Parathyroid adenoma (tissue), 2 donors: ENCODE data around the gene HS6ST2.

ENCODE experiments used
- H2AFZ ChIP-seq: fragments of 300-600 bp; sonication (generic); one replicate; pipeline ENCODE4 v1.7.0; 2017; ENCODE audit warnings: antibody characterized with exemption, mild to moderate bottlenecking
- H3K27ac ChIP-seq: fragments of 300-600 bp; sonication (generic); one replicate; pipeline ENCODE4 v1.7.0; 2017
- H3K27me3 ChIP-seq: fragments of 300-600 bp; sonication (generic); one replicate; pipeline ENCODE4 v1.7.0; 2017; ENCODE audit warnings: low read length; ENCODE audit not compliant: control insufficient read depth, insufficient read depth
- H3K36me3 ChIP-seq: fragments of 300-600 bp; sonication (generic); one replicate; pipeline ENCODE4 v1.7.0; 2017; ENCODE audit warnings: low read length; ENCODE audit not compliant: control insufficient read depth, insufficient read depth
- H3K4me1 ChIP-seq: fragments of 300-600 bp; sonication (generic); one replicate; pipeline ENCODE4 v1.7.0; 2017; ENCODE audit warnings: control low read depth
- H3K4me2 ChIP-seq: fragments of 300-600 bp; sonication (generic); one replicate; pipeline ENCODE4 v1.7.0; 2017; ENCODE audit warnings: low read length
- H3K4me3 ChIP-seq: fragments of 300-600 bp; sonication (generic); one replicate; pipeline ENCODE4 v1.7.0; 2017; ENCODE audit warnings: low read depth, low read length
- H3K79me2 ChIP-seq: fragments of 300-600 bp; sonication (generic); one replicate; pipeline ENCODE4 v1.7.0; 2017; ENCODE audit warnings: control low read depth
- H3K9ac ChIP-seq: fragments of 300-600 bp; sonication (generic); one replicate; pipeline ENCODE4 v1.7.0; 2017; ENCODE audit warnings: mild to moderate bottlenecking
- H3K9me3 ChIP-seq: fragments of 300-600 bp; sonication (generic); one replicate; pipeline ENCODE4 v1.7.0; 2017; ENCODE audit warnings: low read length; ENCODE audit not compliant: control insufficient read depth
- CTCF ChIP-seq: fragments of 300-600 bp; sonication (generic); IDR thresholded peaks from one replicate; pipeline ENCODE4 v1.7.0; 2017; ENCODE audit warnings: antibody characterized with exemption, mild to moderate bottlenecking
- donor health status: primary hyperparathyroidism.

The HS6ST2 gene

GRCh38 chrX:132669142-132669541 lies 289.3 kb downstream of the HS6ST2 start:
- Histone ChIP-seq H3K4me3 (no peak overlapping the region), H3K9ac (no peak overlapping the region), H3K9me3 (no peaks in the 10 kb centered on the region), H3K36me3 (no peaks in the 10 kb centered on the region), H3K79me2 (no peaks in the 10 kb centered on the region), H3K27ac (no peak overlapping the region), H3K4me2 (no peak overlapping the region), H3K4me1 (no peaks in the 10 kb centered on the region), H2AFZ (no peak overlapping the region), H3K27me3 (no peaks in the 10 kb centered on the region)
- TF ChIP-seq CTCF: no peak

GRCh38 chrX:132668178-132668577 lies 290.3 kb downstream of the HS6ST2 start:
- Histone ChIP-seq H3K9ac (no peak overlapping the region), H3K9me3 (no peaks in the 10 kb centered on the region), H3K4me1 (no peaks in the 10 kb centered on the region), H3K36me3 (no peaks in the 10 kb centered on the region), H3K4me2 (no peak overlapping the region), H3K4me3 (no peak overlapping the region), H3K27ac (no peak overlapping the region), H2AFZ (no peak overlapping the region), H3K79me2 (no peaks in the 10 kb centered on the region), H3K27me3 (no peaks in the 10 kb centered on the region)
- no peak for TF ChIP-seq CTCF

- Histone ChIP-seq H3K36me3 (no peaks in the 10 kb centered on the region), H3K79me2 (no peaks in the 10 kb centered on the region), H3K27me3 (no peaks in the 10 kb centered on the region)
Measured at GRCh38 chrX:132665676-132666075, 292.8 kb downstream of the HS6ST2 start.

GRCh38 chrX:132664273-132664672 lies 294.2 kb downstream of the HS6ST2 start:
- H3K9ac ChIP-seq: no peak overlapping the region
- H2AFZ ChIP-seq: no peak overlapping the region
- H3K4me2 ChIP-seq: no peak overlapping the region
- no peaks in the 10 kb centered on the region for H3K36me3 ChIP-seq
- H3K4me1 ChIP-seq: no peaks in the 10 kb centered on the region
- H3K27me3 ChIP-seq: no peaks in the 10 kb centered on the region
- no peak overlapping the region for H3K27ac ChIP-seq
- H3K79me2 ChIP-seq: no peaks in the 10 kb centered on the region
- TF ChIP-seq CTCF: no peak
- no peak overlapping the region for H3K4me3 ChIP-seq
- no peaks in the 10 kb centered on the region for H3K9me3 ChIP-seq

More at GRCh38 chrX:132665676-132666075, 292.8 kb downstream of the HS6ST2 start:
- no peak overlapping the region for H3K4me2 ChIP-seq
- no peak overlapping the region for H3K4me3 ChIP-seq
- TF ChIP-seq CTCF: no peak
- H3K9me3 ChIP-seq: no peaks in the 10 kb centered on the region
- H3K9ac ChIP-seq: no peak overlapping the region
- no peak overlapping the region for H3K27ac ChIP-seq
- H2AFZ ChIP-seq: no peak overlapping the region
- H3K4me1 ChIP-seq: no peaks in the 10 kb centered on the region

GRCh38 chrX:132662844-132663243 lies 295.6 kb downstream of the HS6ST2 start:
- Histone ChIP-seq H3K9me3 (no peaks in the 10 kb centered on the region), H3K36me3 (no peaks in the 10 kb centered on the region), H3K9ac (no peak overlapping the region), H3K4me1 (no peaks in the 10 kb centered on the region), H3K4me2 (no peak overlapping the region), H3K27me3 (no peaks in the 10 kb centered on the region), H3K79me2 (no peaks in the 10 kb centered on the region), H3K27ac (no peak overlapping the region), H3K4me3 (no peak overlapping the region), H2AFZ (no peak overlapping the region)
- TF ChIP-seq CTCF: no peak
